GM12878 (cell line): ENCODE measurements around the gene IL20RA. TPM values are rescaled to one million over a fixed set of nuclear protein-coding genes. Genes with fewer than 3 reads are reported as not detected.

Experiments used
- ATAC-seq: fragments of 200-7000 bp; cut with Tn5 transposase; 3 replicates; pipeline ENCODE4 v1.9.1; 2020; ENCODE audit warnings: mild to moderate bottlenecking, moderate library complexity
- BruUV-seq: library from RNA; stranded (reverse); fragments of 400-500 nt; replicated peaks from 2 replicates; lab custom pipeline; 2021; lab: Mats Ljungman, UMichigan
- CTCF ChIA-PET: fragments of 300-600 bp; sonication (Branson Sonifier 250); formaldehyde crosslinking; extraction: SDS; loops from one replicate; lab custom pipeline; 2021; ENCODE audit warnings: inconsistent platforms; lab: Yijun Ruan, JAX
- POLR2A ChIA-PET: fragments of 350-600 bp; formaldehyde crosslinking; extraction: SDS; loops from one replicate; lab custom pipeline; 2021; ENCODE audit warnings: inconsistent platforms; lab: Charles Lee
- RAD21 ChIA-PET: fragments of 300-600 bp; sonication (Branson Sonifier 250); formaldehyde crosslinking; loops from one replicate; lab custom pipeline; 2023; ENCODE audit warnings: antibody characterized with exemption; ENCODE audit not compliant: unreplicated experiment; lab: Charles Lee
- SMC1A ChIA-PET: fragments of 300-600 bp; sonication (Branson Sonifier 250); formaldehyde crosslinking; loops from one replicate; lab custom pipeline; 2023; ENCODE audit not compliant: unreplicated experiment, uncharacterized antibody; lab: Charles Lee
- DNase-seq: peaks from one replicate; pipeline ENCODE4 v3.0.0-alpha.2; 2011; ENCODE audit warnings: low read depth, low spot score
- FAIRE-seq: peaks from 3 replicates; lab custom pipeline; 2011; peaks lifted over from hg19 to GRCh38; lab: Jason Lieb, UNC
- H2AFZ ChIP-seq: 2 replicates; pipeline ENCODE4 v1.6.0; 2011; ENCODE audit warnings: low read depth, low read length, control low read depth; ENCODE audit not compliant: control insufficient read depth
- H3K27ac ChIP-seq: 2 replicates; pipeline ENCODE4 v1.5.1; 2011; ENCODE audit warnings: control low read depth; ENCODE audit not compliant: control insufficient read depth, insufficient read depth
- H3K27me3 ChIP-seq, 2 experiments: replicated peaks in 1 of 2; 2 replicates each; pipeline versions ENCODE4 v1.6.0 to v1.6.1; 2011; ENCODE audit warnings: low read length in 1 of 2; ENCODE audit not compliant: control insufficient read depth in 2 of 2, insufficient read depth in 2 of 2
- H3K36me3 ChIP-seq, 2 experiments: 2 replicates each; pipeline ENCODE4 v1.5.1; 2011; ENCODE audit warnings: low read length in 1 of 2; ENCODE audit not compliant: control insufficient read depth in 2 of 2, insufficient read depth in 2 of 2
- H3K4me1 ChIP-seq: 2 replicates; pipeline ENCODE4 v1.6.1; 2011; ENCODE audit warnings: mild to moderate bottlenecking, low read length, moderate library complexity, mixed read lengths; ENCODE audit not compliant: control insufficient read depth, insufficient read depth
- H3K4me2 ChIP-seq: 2 replicates; pipeline ENCODE4 v1.6.0; 2011; ENCODE audit warnings: control low read depth; ENCODE audit not compliant: control insufficient read depth, insufficient read depth
- H3K4me3 ChIP-seq: fragments of 200-600 bp; sonication (generic); 2 replicates; pipeline ENCODE4 v1.5.1; 2016
- H3K79me2 ChIP-seq: 2 replicates; pipeline ENCODE4 v1.6.0; 2011; ENCODE audit warnings: low read length; ENCODE audit not compliant: control insufficient read depth, insufficient read depth
- H3K9ac ChIP-seq: 2 replicates; pipeline ENCODE4 v1.8.0; 2011; ENCODE audit warnings: low read length, control low read depth, mixed read lengths; ENCODE audit not compliant: control insufficient read depth, insufficient read depth
- H3K9me3 ChIP-seq: replicated peaks from 3 replicates; pipeline ENCODE4 v1.5.1; 2011; ENCODE audit warnings: mild to moderate bottlenecking, low read length; ENCODE audit not compliant: control insufficient read depth, insufficient read depth
- H4K20me1 ChIP-seq: 2 replicates; pipeline ENCODE4 v1.6.0; 2011; ENCODE audit not compliant: control insufficient read depth, insufficient read depth
- CHD4 ChIP-seq: fragments of 200-600 bp; sonication (generic); IDR thresholded peaks from 2 replicates; pipeline ENCODE4 v1.6.1; 2016; ENCODE audit warnings: mild to moderate bottlenecking
- FOXK2 ChIP-seq: fragments of 450-650 bp; IDR thresholded peaks from 2 replicates; pipeline ENCODE4 v1.6.1; 2017; ENCODE audit warnings: mild to moderate bottlenecking, moderate library complexity
- IKZF2 ChIP-seq, 2 experiments: fragments of 450-650 bp; IDR thresholded peaks; 2 replicates each; pipeline ENCODE4 v1.6.1; 2017; ENCODE audit warnings: mild to moderate bottlenecking in 2 of 2, moderate library complexity in 2 of 2
- MYC ChIP-seq: IDR thresholded peaks from 2 replicates; pipeline ENCODE4 v1.6.1; 2011; ENCODE audit warnings: mild to moderate bottlenecking, low read length, moderate library complexity, inconsistent platforms; ENCODE audit not compliant: insufficient read depth, insufficient replicate concordance, insufficient read length, severe bottlenecking
- NR2F1 ChIP-seq: fragments of 450-650 bp; conservative IDR thresholded peaks from 2 replicates; pipeline ENCODE4 v1.6.1; 2017; ENCODE audit warnings: mild to moderate bottlenecking
- RBBP5 ChIP-seq: fragments of 200-600 bp; sonication (generic); conservative IDR thresholded peaks from 2 replicates; pipeline ENCODE4 v1.6.1; 2016
- RCOR1 ChIP-seq: conservative IDR thresholded peaks from 2 replicates; pipeline ENCODE4 v1.6.1; 2012; ENCODE audit warnings: low read depth, low read length, improper control_type of control experiment
- SUPT20H ChIP-seq: IDR thresholded peaks from 2 replicates; pipeline ENCODE4 v1.6.1; 2011; ENCODE audit warnings: low read depth, mild to moderate bottlenecking, low read length, moderate library complexity, borderline replicate concordance; ENCODE audit not compliant: control insufficient read depth
- TARDBP ChIP-seq: IDR thresholded peaks from 2 replicates; pipeline ENCODE4 v1.6.1; 2016; ENCODE audit warnings: borderline replicate concordance
- TCF3 ChIP-seq: IDR thresholded peaks from 2 replicates; pipeline ENCODE4 v1.6.1; 2012; ENCODE audit warnings: low read depth, mild to moderate bottlenecking, low read length, borderline replicate concordance; ENCODE audit not compliant: insufficient read depth
- ZSCAN29 ChIP-seq: fragments of 450-650 bp; IDR thresholded peaks from 2 replicates; pipeline ENCODE4 v1.6.1; 2017; ENCODE audit warnings: mild to moderate bottlenecking, moderate library complexity
- WGBS: methylation state at CpG from one replicate; pipeline ENCODE4 v1.1.6; 2016; ENCODE audit warnings: low lambda C conversion rate; ENCODE audit not compliant: insufficient replicate concordance, insufficient coverage; ENCODE audit errors: missing lambda C conversion rate; 5-methylcytosine and 5-hydroxymethylcytosine counted together
- in situ Hi-C: fragments of 300-500 bp; cut with MboI; formaldehyde crosslinking; loops from 9 replicates; pipeline ENCODE4 v1.14.3; 2018; ENCODE audit warnings: mixed read lengths
- intact Hi-C: fragments of 100-400 bp; cut with micrococcal nuclease; formaldehyde crosslinking; loops from one replicate; pipeline ENCODE4 v1.14.2; 2022; ENCODE audit not compliant: unreplicated experiment
- polyA plus RNA-seq, 11 experiments: library from polyadenylated mRNA; depleted of rRNA in 4 of 11; unstranded in 6 of 11; stranded (reverse) in 5 of 11; fragments of >200 nt; fragmentation: Nextera tagmentation in 4 of 11; fragmentation: Illumina TruSeq in 1 of 11; extraction: Ambion mirVana in 4 of 11; extraction: Trizol in 1 of 11; gene quantifications; 1 replicate in 1 of 11; 2 replicates in 10 of 11; pipeline versions ENCODE4 v1.2.1 to v1.2.3, GENCODE V29; 2011 to 2016; ENCODE audit warnings: inconsistent platforms in 2 of 11, missing spikeins in 2 of 11, low read depth in 1 of 11
- total RNA-seq, 4 experiments: library from RNA; depleted of rRNA in 3 of 4; stranded (reverse); fragments of >200 nt in 3 of 4; fragmentation: Illumina TruSeq in 1 of 4; extraction: Trizol in 1 of 4; gene quantifications; 2 replicates each; pipeline versions ENCODE4 v1.2.1 to v1.2.3, GENCODE V29; 2013 to 2021
- TF ChIP-seq, protein P1 (sequence below): fragments of 450-650 bp; IDR thresholded peaks from 2 replicates; pipeline ENCODE4 v1.6.1; 2017; ENCODE audit warnings: mild to moderate bottlenecking, moderate library complexity
- TF ChIP-seq, protein P2 (sequence below), 3 experiments: IDR thresholded peaks in 2 of 3; conservative IDR thresholded peaks in 1 of 3; 2 replicates each; pipeline ENCODE4 v1.5.1; 2011; ENCODE audit warnings: low read depth in 3 of 3, low read length in 3 of 3, mild to moderate bottlenecking in 3 of 3, control low read depth in 2 of 3, moderate library complexity in 2 of 3, inconsistent platforms in 1 of 3, mixed read lengths in 1 of 3; ENCODE audit not compliant: control insufficient read depth in 2 of 3, insufficient read depth in 1 of 3; ENCODE audit errors: extremely low read depth in 1 of 3
- TF ChIP-seq, protein P3 (sequence below): fragments of 450-650 bp; IDR thresholded peaks from 2 replicates; pipeline ENCODE4 v1.6.1; 2017; ENCODE audit warnings: borderline replicate concordance
- TF ChIP-seq, protein P4 (sequence below): fragments of 450-650 bp; formaldehyde crosslinking; IDR thresholded peaks from 2 replicates; pipeline ENCODE4 v1.4.0; 2022; ENCODE audit warnings: mild to moderate bottlenecking, moderate library complexity

Gene IL20RA
- total and polyA plus RNA-seq, 10 of the 15 experiments (the other 5 are each of a cell fraction or from before 2014, with no cell fraction given) = 0.02 to 0.16 (median 0.09) TPM; not detected in 3

DNA sequence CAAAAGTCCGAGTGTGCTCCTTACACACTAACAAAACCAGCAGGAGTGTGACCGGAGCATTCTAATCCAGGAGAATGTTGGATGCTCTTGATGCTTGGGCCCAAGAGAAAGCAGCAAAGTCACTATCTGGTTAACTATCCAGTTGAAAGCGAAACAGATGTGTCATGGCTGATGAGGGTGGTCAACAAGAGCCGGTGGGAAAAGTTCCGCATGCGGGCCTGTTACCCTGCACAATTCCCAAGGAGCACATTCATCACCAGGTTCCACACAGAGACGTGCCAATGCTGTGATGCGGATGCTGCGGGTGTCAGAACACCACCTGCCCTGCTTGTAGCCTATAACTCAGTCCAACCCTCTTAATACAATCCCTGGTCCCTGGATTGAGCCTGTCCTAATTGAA, 38.7 kb downstream of the IL20RA start:
- Histone ChIP-seq H3K4me2 (no peak overlapping the region), H4K20me1 (no peaks in the 10 kb centered on the region), H3K27ac (no peak overlapping the region), H3K9ac (no peak overlapping the region), H2AFZ (no peak overlapping the region), H3K36me3 (no peaks in the 10 kb centered on the region), H3K27me3 (peaks cover 0 to 8% of the 10 kb centered on the region in 2 experiments; a peak in 3 of 4 replicates), H3K79me2 (no peaks in the 10 kb centered on the region), H3K4me1 (no peaks in the 10 kb centered on the region), H3K4me3 (no peak overlapping the region), H3K9me3 (no peaks in the 10 kb centered on the region)
- BruUV-seq = no TSS peak
- ChIA-PET RAD21 (no interaction called here), POLR2A (no interaction called here), SMC1A (no interaction called here), CTCF (no interaction called here)
- FAIRE-seq = no peak
- in situ Hi-C loops = no loop called here
- DNase-seq = no peak
- 58% methylated on average over 9 of the region's 9 CpGs for WGBS
- intact Hi-C loops = no loop called here
- ATAC-seq = no peak
- TF ChIP-seq RBBP5 (no peak), IKZF2 (IDR thresholded peaks at IDR 0.05) (no peak), TCF3 (no peak), ZSCAN29 (no peak), CHD4 (no peak), FOXK2 (no peak), TARDBP (no peak), NR2F1 (no peak), SUPT20H (no peak), RCOR1 (no peak), MYC (no peak)
- TF ChIP-seq, protein P1, sequence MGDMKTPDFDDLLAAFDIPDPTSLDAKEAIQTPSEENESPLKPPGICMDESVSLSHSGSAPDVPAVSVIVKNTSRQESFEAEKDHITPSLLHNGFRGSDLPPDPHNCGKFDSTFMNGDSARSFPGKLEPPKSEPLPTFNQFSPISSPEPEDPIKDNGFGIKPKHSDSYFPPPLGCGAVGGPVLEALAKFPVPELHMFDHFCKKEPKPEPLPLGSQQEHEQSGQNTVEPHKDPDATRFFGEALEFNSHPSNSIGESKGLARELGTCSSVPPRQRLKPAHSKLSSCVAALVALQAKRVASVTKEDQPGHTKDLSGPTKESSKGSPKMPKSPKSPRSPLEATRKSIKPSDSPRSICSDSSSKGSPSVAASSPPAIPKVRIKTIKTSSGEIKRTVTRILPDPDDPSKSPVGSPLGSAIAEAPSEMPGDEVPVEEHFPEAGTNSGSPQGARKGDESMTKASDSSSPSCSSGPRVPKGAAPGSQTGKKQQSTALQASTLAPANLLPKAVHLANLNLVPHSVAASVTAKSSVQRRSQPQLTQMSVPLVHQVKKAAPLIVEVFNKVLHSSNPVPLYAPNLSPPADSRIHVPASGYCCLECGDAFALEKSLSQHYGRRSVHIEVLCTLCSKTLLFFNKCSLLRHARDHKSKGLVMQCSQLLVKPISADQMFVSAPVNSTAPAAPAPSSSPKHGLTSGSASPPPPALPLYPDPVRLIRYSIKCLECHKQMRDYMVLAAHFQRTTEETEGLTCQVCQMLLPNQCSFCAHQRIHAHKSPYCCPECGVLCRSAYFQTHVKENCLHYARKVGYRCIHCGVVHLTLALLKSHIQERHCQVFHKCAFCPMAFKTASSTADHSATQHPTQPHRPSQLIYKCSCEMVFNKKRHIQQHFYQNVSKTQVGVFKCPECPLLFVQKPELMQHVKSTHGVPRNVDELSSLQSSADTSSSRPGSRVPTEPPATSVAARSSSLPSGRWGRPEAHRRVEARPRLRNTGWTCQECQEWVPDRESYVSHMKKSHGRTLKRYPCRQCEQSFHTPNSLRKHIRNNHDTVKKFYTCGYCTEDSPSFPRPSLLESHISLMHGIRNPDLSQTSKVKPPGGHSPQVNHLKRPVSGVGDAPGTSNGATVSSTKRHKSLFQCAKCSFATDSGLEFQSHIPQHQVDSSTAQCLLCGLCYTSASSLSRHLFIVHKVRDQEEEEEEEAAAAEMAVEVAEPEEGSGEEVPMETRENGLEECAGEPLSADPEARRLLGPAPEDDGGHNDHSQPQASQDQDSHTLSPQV = no peak
- TF ChIP-seq, protein P2, sequence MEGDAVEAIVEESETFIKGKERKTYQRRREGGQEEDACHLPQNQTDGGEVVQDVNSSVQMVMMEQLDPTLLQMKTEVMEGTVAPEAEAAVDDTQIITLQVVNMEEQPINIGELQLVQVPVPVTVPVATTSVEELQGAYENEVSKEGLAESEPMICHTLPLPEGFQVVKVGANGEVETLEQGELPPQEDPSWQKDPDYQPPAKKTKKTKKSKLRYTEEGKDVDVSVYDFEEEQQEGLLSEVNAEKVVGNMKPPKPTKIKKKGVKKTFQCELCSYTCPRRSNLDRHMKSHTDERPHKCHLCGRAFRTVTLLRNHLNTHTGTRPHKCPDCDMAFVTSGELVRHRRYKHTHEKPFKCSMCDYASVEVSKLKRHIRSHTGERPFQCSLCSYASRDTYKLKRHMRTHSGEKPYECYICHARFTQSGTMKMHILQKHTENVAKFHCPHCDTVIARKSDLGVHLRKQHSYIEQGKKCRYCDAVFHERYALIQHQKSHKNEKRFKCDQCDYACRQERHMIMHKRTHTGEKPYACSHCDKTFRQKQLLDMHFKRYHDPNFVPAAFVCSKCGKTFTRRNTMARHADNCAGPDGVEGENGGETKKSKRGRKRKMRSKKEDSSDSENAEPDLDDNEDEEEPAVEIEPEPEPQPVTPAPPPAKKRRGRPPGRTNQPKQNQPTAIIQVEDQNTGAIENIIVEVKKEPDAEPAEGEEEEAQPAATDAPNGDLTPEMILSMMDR (IDR thresholded peaks at IDR 0.05 in 2 of 3, conservative IDR thresholded peaks at IDR 0.05 in 1 of 3; ENCODE audit: control insufficient read depth in 2 of 3, extremely low read depth in 1 of 3, insufficient read depth in 1 of 3, low read depth in 3 of 3, low read length in 3 of 3) = no peak
- TF ChIP-seq, protein P3, sequence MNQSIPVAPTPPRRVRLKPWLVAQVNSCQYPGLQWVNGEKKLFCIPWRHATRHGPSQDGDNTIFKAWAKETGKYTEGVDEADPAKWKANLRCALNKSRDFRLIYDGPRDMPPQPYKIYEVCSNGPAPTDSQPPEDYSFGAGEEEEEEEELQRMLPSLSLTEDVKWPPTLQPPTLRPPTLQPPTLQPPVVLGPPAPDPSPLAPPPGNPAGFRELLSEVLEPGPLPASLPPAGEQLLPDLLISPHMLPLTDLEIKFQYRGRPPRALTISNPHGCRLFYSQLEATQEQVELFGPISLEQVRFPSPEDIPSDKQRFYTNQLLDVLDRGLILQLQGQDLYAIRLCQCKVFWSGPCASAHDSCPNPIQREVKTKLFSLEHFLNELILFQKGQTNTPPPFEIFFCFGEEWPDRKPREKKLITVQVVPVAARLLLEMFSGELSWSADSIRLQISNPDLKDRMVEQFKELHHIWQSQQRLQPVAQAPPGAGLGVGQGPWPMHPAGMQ = no peak
- TF ChIP-seq, protein P4, sequence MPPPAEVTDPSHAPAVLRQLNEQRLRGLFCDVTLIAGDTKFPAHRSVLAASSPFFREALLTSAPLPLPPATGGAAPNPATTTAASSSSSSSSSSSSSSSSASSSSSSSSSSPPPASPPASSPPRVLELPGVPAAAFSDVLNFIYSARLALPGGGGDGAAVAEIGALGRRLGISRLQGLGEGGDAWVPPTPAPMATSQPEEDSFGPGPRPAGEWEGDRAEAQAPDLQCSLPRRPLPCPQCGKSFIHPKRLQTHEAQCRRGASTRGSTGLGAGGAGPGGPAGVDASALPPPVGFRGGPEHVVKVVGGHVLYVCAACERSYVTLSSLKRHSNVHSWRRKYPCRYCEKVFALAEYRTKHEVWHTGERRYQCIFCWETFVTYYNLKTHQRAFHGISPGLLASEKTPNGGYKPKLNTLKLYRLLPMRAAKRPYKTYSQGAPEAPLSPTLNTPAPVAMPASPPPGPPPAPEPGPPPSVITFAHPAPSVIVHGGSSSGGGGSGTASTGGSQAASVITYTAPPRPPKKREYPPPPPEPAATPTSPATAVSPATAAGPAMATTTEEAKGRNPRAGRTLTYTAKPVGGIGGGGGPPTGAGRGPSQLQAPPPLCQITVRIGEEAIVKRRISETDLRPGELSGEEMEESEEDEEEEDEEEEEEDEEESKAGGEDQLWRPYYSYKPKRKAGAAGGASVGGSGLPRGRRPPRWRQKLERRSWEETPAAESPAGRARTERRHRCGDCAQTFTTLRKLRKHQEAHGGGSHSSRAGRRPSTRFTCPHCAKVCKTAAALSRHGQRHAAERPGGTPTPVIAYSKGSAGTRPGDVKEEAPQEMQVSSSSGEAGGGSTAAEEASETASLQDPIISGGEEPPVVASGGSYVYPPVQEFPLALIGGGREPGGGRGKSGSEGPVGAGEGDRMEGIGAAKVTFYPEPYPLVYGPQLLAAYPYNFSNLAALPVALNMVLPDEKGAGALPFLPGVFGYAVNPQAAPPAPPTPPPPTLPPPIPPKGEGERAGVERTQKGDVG (CRISPR knock-in tag) = no peak
